Muscle layer of duodenum (tissue), 2 donors: Measurements from ENCODE around the gene CENPX.
A peak's percentile ranks its signal among the peaks of the same experiment; 100 is the strongest.
"Not testable (repeated sequence)": the region's sequence is repeated elsewhere in the genome, so short reads cannot be mapped to it uniquely, and the experiment has no call there.

Experiments used
- H3K27ac ChIP-seq: one replicate; pipeline ENCODE4 v1.7.0; 2013; ENCODE audit warnings: mild to moderate bottlenecking, low read length
- H3K27me3 ChIP-seq: one replicate; pipeline ENCODE4 v1.7.0; 2013; ENCODE audit warnings: low read depth, mild to moderate bottlenecking, control low read depth, low read length
- H3K36me3 ChIP-seq, 2 donors: one replicate each; pipeline ENCODE4 v1.7.0; 2013; ENCODE audit warnings: low read length in 2 of 2, control low read depth in 1 of 2, mild to moderate bottlenecking in 1 of 2; ENCODE audit not compliant: insufficient read depth in 2 of 2, control insufficient read depth in 1 of 2
- H3K4me1 ChIP-seq, 2 donors: one replicate each; pipeline ENCODE4 v1.7.0; 2013; ENCODE audit warnings: low read length in 2 of 2, mild to moderate bottlenecking in 2 of 2, control low read depth in 1 of 2, moderate library complexity in 1 of 2; ENCODE audit not compliant: insufficient read depth in 2 of 2, control insufficient read depth in 1 of 2
- H3K4me3 ChIP-seq, 2 donors: one replicate each; pipeline ENCODE4 v1.7.0; 2013; ENCODE audit warnings: low read length in 2 of 2, low read depth in 1 of 2, mild to moderate bottlenecking in 1 of 2
- H3K9me3 ChIP-seq, 2 donors: one replicate each; pipeline ENCODE4 v1.7.0; 2013; ENCODE audit warnings: low read length in 2 of 2, control low read depth in 1 of 2, mild to moderate bottlenecking in 1 of 2; ENCODE audit not compliant: control insufficient read depth in 1 of 2
- donor health status: healthy.

CENPX gene

GRCh38 chr17:81986606-81987005 lies 36.1 kb downstream of the CENPX start:
- Histone ChIP-seq H3K4me1 (peaks cover 0 to 5% of the 10 kb centered on the region in 2 donors), H3K36me3 (peaks cover 9 to 39% of the 10 kb centered on the region in 2 donors)

DNA sequence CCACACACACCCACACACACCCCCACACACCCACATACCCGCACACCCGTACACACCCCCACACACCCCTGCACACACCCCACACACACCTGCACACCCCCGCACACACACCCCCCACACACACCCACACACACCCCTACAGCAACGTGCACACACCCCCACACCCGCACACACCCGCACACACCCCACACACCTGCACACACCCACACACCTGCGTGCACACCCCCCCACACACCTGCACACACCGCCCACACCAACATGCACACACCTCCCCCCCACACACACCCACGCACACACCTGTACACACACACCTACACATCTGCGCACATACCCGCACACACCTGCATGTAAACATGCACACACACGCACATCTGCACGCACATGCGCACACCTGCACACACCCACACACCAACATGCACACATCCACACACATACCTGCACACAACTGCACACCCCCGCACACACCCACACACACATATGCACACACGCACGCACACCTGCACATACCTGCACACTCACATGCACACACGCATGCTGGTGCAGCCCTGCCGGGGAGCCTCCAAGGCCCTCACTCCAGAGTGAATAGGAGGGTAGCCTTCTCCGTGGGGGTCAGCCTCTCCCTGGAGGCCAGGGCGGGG lies 37.8 kb downstream of the CENPX start:
- no peak overlapping the region for H3K27ac ChIP-seq
- no peaks in the 10 kb centered on the region for H3K9me3 ChIP-seq
- H3K36me3 ChIP-seq, result peaks cover 9 to 39% of the 10 kb centered on the region in 2 donors
- no peaks in the 10 kb centered on the region for H3K27me3 ChIP-seq
- H3K4me1 ChIP-seq, result no peaks in the 10 kb centered on the region
- H3K4me3 ChIP-seq, result no peak overlapping the region

More at GRCh38 chr17:81986606-81987005, 36.1 kb downstream of the CENPX start:
- no peaks in the 10 kb centered on the region for H3K9me3 ChIP-seq
- H3K4me3 ChIP-seq, result no peak overlapping the region
- H3K27me3 ChIP-seq, result no peaks in the 10 kb centered on the region
- H3K27ac ChIP-seq, result no peak overlapping the region

GRCh38 chr17:81983639-81984373 lies 38.9 kb downstream of the CENPX start:
- Histone ChIP-seq H3K27ac (no peak overlapping the region), H3K4me3 (no peak overlapping the region), H3K9me3 (no peaks in the 10 kb centered on the region), H3K27me3 (no peaks in the 10 kb centered on the region), H3K36me3 (peaks cover 9 to 40% of the 10 kb centered on the region in 2 donors), H3K4me1 (no peaks in the 10 kb centered on the region)

DNA sequence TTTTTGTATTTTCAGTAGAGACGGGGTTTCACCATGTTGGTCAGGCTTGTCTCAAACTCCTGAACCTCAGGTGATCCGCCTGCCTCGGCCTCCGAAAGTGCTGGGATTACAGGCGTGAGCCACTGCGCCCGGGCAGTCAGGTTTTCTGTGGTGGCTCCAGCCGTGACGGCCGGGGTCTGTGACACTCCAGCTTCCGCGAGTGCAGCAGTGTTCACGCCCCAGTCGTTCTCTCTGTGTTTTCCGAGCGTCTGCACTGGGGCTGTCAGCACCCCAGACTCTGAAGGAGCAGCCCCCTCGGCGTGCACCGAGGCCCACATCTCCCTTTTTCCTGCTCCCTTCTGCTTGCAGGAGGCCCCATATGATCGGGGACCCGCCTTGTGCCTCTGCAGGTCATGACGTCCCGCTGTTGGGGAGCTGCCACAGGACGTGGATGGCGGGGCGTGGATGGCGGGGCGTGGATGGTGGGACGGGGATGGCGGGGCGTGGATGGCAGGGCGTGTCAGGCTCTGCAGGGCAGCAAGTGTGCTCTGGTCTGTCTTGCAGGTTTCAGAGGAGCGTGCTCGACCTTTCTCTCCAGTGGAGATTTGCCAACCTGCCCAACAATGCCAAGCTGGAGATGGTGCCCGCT lies 39.6 kb downstream of the CENPX start:
- H3K4me3 ChIP-seq, result no peak overlapping the region
- peaks cover 0 to 5% of the 10 kb centered on the region in 2 donors for H3K4me1 ChIP-seq
- no peak overlapping the region for H3K27ac ChIP-seq
- H3K9me3 ChIP-seq, result no peaks in the 10 kb centered on the region
- H3K27me3 ChIP-seq, result no peaks in the 10 kb centered on the region
- H3K36me3 ChIP-seq, result peaks cover 9 to 40% of the 10 kb centered on the region in 2 donors

- H3K27ac ChIP-seq, H3K4me1 ChIP-seq, H3K9me3 ChIP-seq, H3K4me3 ChIP-seq, H3K27me3 ChIP-seq: not testable (repeated sequence)
- H3K36me3 ChIP-seq, result peaks cover 9 to 27% of the 10 kb centered on the region in 2 donors
Measured at GRCh38 chr17:81981511-81981910, 41.2 kb downstream of the CENPX start.

GRCh38 chr17:81980707-81981343 lies 41.9 kb downstream of the CENPX start:
- Histone ChIP-seq H3K4me1 (peaks cover 0 to 10% of the 10 kb centered on the region in 2 donors), H3K9me3 (no peaks in the 10 kb centered on the region), H3K27ac (no peak overlapping the region), H3K4me3 (no peak overlapping the region), H3K27me3 (no peaks in the 10 kb centered on the region), H3K36me3 (peaks cover 9 to 22% of the 10 kb centered on the region in 2 donors)

GRCh38 chr17:81980122-81980521 lies 42.6 kb downstream of the CENPX start:
- H3K27ac ChIP-seq, result no peak overlapping the region
- H3K36me3 ChIP-seq, result peaks cover 2 to 15% of the 10 kb centered on the region in 2 donors
- H3K27me3 ChIP-seq, result no peaks in the 10 kb centered on the region
- no peak overlapping the region for H3K4me3 ChIP-seq
- H3K4me1 ChIP-seq, result peaks cover 0 to 10% of the 10 kb centered on the region in 2 donors
- H3K9me3 ChIP-seq, result no peaks in the 10 kb centered on the region

- H3K4me3 ChIP-seq, result peak overlapping the region; percentile 11 to 78
Measured at GRCh38 chr17:81978524-81979298, 44.0 kb downstream of the CENPX start.

GRCh38 chr17:81977211-81977808 lies 45.4 kb downstream of the CENPX start, which contains the start of gene ASPSCR1:
ASPSCR1 (plus strand) TSS chr17:81977629; CDS start chr17:81977647, 18 bp downstream.
- peaks cover 0 to 3% of the 10 kb centered on the region in 2 donors for H3K36me3 ChIP-seq
- no peaks in the 10 kb centered on the region for H3K27me3 ChIP-seq
- peak within 1 kb of the TSS; percentile 72 to 78 for H3K4me3 ChIP-seq
- H3K9me3 ChIP-seq, result no peaks in the 10 kb centered on the region
- peaks cover 0 to 10% of the 10 kb centered on the region in 2 donors for H3K4me1 ChIP-seq
- peak within 1 kb of the TSS; percentile 56 for H3K27ac ChIP-seq

More at GRCh38 chr17:81978524-81979298, 44.0 kb downstream of the CENPX start:
- Histone ChIP-seq H3K27ac (no peak overlapping the region), H3K36me3 (peaks cover 0 to 6% of the 10 kb centered on the region in 2 donors), H3K4me1 (peaks cover 0 to 10% of the 10 kb centered on the region in 2 donors), H3K27me3 (no peaks in the 10 kb centered on the region), H3K9me3 (no peaks in the 10 kb centered on the region)
